Gastrocnemius medialis (tissue), 4 donors: Measurements from ENCODE around the gene LAMC2. TPM values are rescaled to one million over a fixed set of nuclear protein-coding genes. Genes with fewer than 3 reads are reported as not detected.

Experiments
- ATAC-seq, 2 donors: fragments of 150-250 bp; one replicate each; pipeline ENCODE4 v1.9.1; 2016
- DNase-seq, 2 donors: peaks; one replicate each; pipeline ENCODE4 v3.0.0-alpha.2; 2019
- H3K27ac ChIP-seq, 4 donors: fragments of 200-600 bp; sonication (generic); 1 replicate in 1 of 4; 2 replicates in 3 of 4; pipeline ENCODE4 v1.5.1; 2016 to 2018; ENCODE audit warnings: mild to moderate bottlenecking in 2 of 4, moderate library complexity in 1 of 4
- H3K27me3 ChIP-seq, 3 donors: fragments of 200-600 bp; sonication (generic) in 2 of 3; 1 replicate in 1 of 3; 2 replicates in 2 of 3; pipeline versions ENCODE4 v1.5.1 to v1.6.0; 2016 to 2019; ENCODE audit warnings: mild to moderate bottlenecking in 1 of 3, moderate library complexity in 1 of 3
- H3K36me3 ChIP-seq, 2 donors: fragments of 200-600 bp; sonication (generic) in 1 of 2; one replicate each; pipeline ENCODE4 v1.5.1; 2017 to 2018
- H3K4me1 ChIP-seq, 2 donors: fragments of 200-600 bp; sonication (generic) in 1 of 2; one replicate each; pipeline ENCODE4 v1.5.1; 2016 to 2017; ENCODE audit warnings: mild to moderate bottlenecking in 2 of 2
- H3K4me3 ChIP-seq, 4 donors: fragments of 200-600 bp; sonication (generic) in 3 of 4; 1 replicate in 1 of 4; 2 replicates in 3 of 4; pipeline ENCODE4 v1.5.1; 2016 to 2019; ENCODE audit warnings: mild to moderate bottlenecking in 2 of 4
- H3K9me3 ChIP-seq, 3 donors: fragments of 200-600 bp; sonication (generic) in 2 of 3; 1 replicate in 1 of 3; 2 replicates in 2 of 3; pipeline ENCODE4 v1.5.1; 2016 to 2019
- CTCF ChIP-seq, 5 experiments: fragments of 450-650 bp in 3 of 5; fragments of 200-600 bp in 2 of 5; sonication (generic) in 2 of 5; IDR thresholded peaks in 4 of 5; conservative IDR thresholded peaks in 1 of 5; 1 replicate in 4 of 5; 2 replicates in 1 of 5; pipeline ENCODE4 v1.5.1; 2016 to 2019; ENCODE audit warnings: antibody characterized with exemption in 5 of 5, mild to moderate bottlenecking in 3 of 5, moderate library complexity in 3 of 5
- POLR2A ChIP-seq, 2 donors: fragments of 450-650 bp; IDR thresholded peaks; one replicate each; pipeline ENCODE4 v1.6.1; 2017; ENCODE audit warnings: antibody characterized with exemption in 2 of 2, mild to moderate bottlenecking in 2 of 2, moderate library complexity in 2 of 2
- in situ Hi-C, 4 donors: fragments of 200-750 bp; cut with MboI; loops; one replicate each; pipeline versions ENCODE4 v1.15.0 to v1.8.0; 2017; ENCODE audit warnings: low sequenced_read_pairs in 4 of 4
- intact Hi-C: fragments of 100-400 bp; cut with DNase I; formaldehyde crosslinking; loops from one replicate; pipeline ENCODE4 v1.15.1; 2023; ENCODE audit warnings: low total_unique reads
- total RNA-seq, 4 donors: library from RNA; depleted of rRNA; stranded (reverse); fragments of >200 nt; gene quantifications; one replicate each; pipeline versions ENCODE4 v1.1.0 to v1.2.3, GENCODE V29; 2016

Gene LAMC2
- total RNA-seq, 4 donors from 2014 or later = 0.78 to 1.8 (median 1.4) TPM

GRCh38 chr1:183288583-183288982 is 102.5 kb downstream of the LAMC2 start:
- in situ Hi-C loops = loop anchor here (10.0 to 25.0 kb wide), 5 partner anchors 324 to 624 kb away; partner anchors contain the start of genes ARPC5 (in 1 of the 4) and SHCBP1L (in 1 of the 4)
- no peak overlapping the region for H3K27ac ChIP-seq
- ATAC-seq = no peak
- H3K4me1 ChIP-seq = peaks cover 21 to 22% of the 10 kb centered on the region in 2 donors
- no peaks in the 10 kb centered on the region for H3K36me3 ChIP-seq
- H3K4me3 ChIP-seq = no peak overlapping the region
- intact Hi-C loops = no loop called here
- no peaks in the 10 kb centered on the region for H3K9me3 ChIP-seq
- DNase-seq = no peak
- no peaks in the 10 kb centered on the region for H3K27me3 ChIP-seq
- TF ChIP-seq POLR2A (IDR thresholded peaks at IDR 0.05) (no peak), CTCF (IDR thresholded peaks at IDR 0.05 in 4 of 5, conservative IDR thresholded peaks at IDR 0.05 in 1 of 5) (no peak)

- H3K4me3 ChIP-seq = no peak overlapping the region
- H3K27ac ChIP-seq = no peak overlapping the region
- ATAC-seq (no peak), DNase-seq (no peak)
- no peak for TF ChIP-seq CTCF (IDR thresholded peaks at IDR 0.05 in 4 of 5, conservative IDR thresholded peaks at IDR 0.05 in 1 of 5)
- no peak for TF ChIP-seq POLR2A (IDR thresholded peaks at IDR 0.05)
- H3K27me3 ChIP-seq = no peaks in the 10 kb centered on the region
- intact Hi-C loops = no loop called here
- H3K9me3 ChIP-seq = no peaks in the 10 kb centered on the region
- no peaks in the 10 kb centered on the region for H3K36me3 ChIP-seq
- H3K4me1 ChIP-seq = peaks cover 21 to 22% of the 10 kb centered on the region in 2 donors
- in situ Hi-C loops = loop anchor here (10.0 to 25.0 kb wide), 5 partner anchors 323 to 623 kb away; partner anchors contain the start of genes ARPC5 (in 1 of the 4) and SHCBP1L (in 1 of the 4)
Observed at GRCh38 chr1:183289051-183289496, 103.0 kb downstream of the LAMC2 start.

DNA sequence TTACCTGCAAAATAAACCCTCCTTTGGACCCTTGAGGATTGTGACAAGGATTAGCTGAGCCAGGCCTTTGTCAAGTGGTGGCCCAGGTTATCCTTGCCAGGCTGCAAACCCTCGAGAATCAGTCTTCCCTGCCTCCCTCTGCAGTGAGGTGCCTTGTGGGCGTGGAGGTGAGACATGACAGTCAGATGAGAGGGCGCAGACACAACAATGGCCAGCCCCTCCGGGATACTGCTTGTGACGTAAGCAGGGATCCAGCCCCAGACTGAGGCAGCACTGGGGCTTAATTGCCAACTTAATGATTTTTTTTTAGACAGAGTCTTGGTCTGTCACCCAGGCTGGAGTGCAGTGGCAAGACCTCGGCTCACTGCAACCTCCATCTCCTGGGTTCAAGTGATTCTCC is 104.6 kb downstream of the LAMC2 start:
- Histone ChIP-seq H3K4me1 (peaks cover 21 to 22% of the 10 kb centered on the region in 2 donors), H3K27ac (no peak overlapping the region)
- in situ Hi-C loops = loop anchor here in 3 of 4 donors (25.0 kb wide), 4 partner anchors 322 to 622 kb away; partner anchors contain the start of genes ARPC5 (in 1 of the 3) and SHCBP1L (in 1 of the 3)

DNA sequence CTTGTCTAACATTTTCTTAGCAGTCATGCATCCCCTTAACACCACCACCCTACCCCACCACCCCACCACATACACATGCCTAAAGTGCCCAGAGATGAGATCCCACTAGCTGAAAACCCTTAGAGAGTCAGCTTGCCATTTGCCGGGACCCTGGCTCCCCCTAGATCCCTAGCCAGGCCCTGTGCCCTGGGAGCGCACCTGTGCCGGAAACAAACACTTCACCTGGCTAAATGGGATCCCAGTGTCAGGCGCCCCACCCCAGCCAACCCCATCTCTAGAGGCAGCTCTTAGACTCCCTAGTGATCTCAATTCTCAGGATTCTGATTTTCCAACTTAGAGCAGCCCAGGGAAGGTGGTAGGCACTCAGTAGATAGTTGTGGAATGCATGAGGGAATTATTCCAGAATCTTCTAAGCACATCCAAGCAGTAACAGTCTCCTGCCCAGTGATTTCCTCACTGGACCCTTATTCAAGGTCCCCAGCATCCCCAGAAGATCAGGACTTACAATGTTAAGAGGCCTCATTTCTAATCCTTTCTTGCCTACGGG is 105.2 kb downstream of the LAMC2 start:
- no peak for ATAC-seq
- no peak for TF ChIP-seq CTCF (IDR thresholded peaks at IDR 0.05 in 4 of 5, conservative IDR thresholded peaks at IDR 0.05 in 1 of 5)
- no peak for TF ChIP-seq POLR2A (IDR thresholded peaks at IDR 0.05)
- Histone ChIP-seq H3K36me3 (no peaks in the 10 kb centered on the region), H3K9me3 (no peaks in the 10 kb centered on the region), H3K27me3 (no peaks in the 10 kb centered on the region), H3K27ac (no peak overlapping the region), H3K4me1 (peaks cover 21 to 22% of the 10 kb centered on the region in 2 donors), H3K4me3 (no peak overlapping the region)
- in situ Hi-C loops = loop anchor here in 3 of 4 donors (25.0 kb wide), 4 partner anchors 321 to 621 kb away; partner anchors contain the start of genes ARPC5 (in 1 of the 3) and SHCBP1L (in 1 of the 3)
- intact Hi-C loops = no loop called here
- no peak for DNase-seq

More for the DNA sequence above, 104.6 kb downstream of the LAMC2 start:
- Histone ChIP-seq H3K36me3 (no peaks in the 10 kb centered on the region), H3K9me3 (no peaks in the 10 kb centered on the region), H3K27me3 (no peaks in the 10 kb centered on the region), H3K4me3 (no peak overlapping the region)
- intact Hi-C loops = no loop called here
- no peak for TF ChIP-seq POLR2A (IDR thresholded peaks at IDR 0.05)
- TF ChIP-seq CTCF (IDR thresholded peaks at IDR 0.05 in 4 of 5, conservative IDR thresholded peaks at IDR 0.05 in 1 of 5) = no peak
- no peak for DNase-seq
- ATAC-seq = no peak
